Kidney capillary endothelial cell (primary cell): Measurements from ENCODE around the gene ACAN.
A peak's percentile ranks its signal among the peaks of the same experiment; 100 is the strongest.

Experiments used
- DNase-seq: peaks from one replicate; pipeline ENCODE4 v3.0.0-alpha.2; 2018; ENCODE audit warnings: low spot score

Gene ACAN

GRCh38 chr15:88878720-88879184 is 75.5 kb downstream of the ACAN start:
- DNase-seq = peak; percentile 25

GRCh38 chr15:88880944-88881740 is 77.9 kb downstream of the ACAN start:
- no peak for DNase-seq

- DNase-seq = no peak
Measured at GRCh38 chr15:88881775-88882174, 78.5 kb downstream of the ACAN start.

GRCh38 chr15:88882785-88883184 is 79.5 kb downstream of the ACAN start:
- DNase-seq = no peak

GRCh38 chr15:88887068-88887580 is 83.9 kb downstream of the ACAN start:
- DNase-seq = no peak

GRCh38 chr15:88888719-88889118 is 85.5 kb downstream of the ACAN start:
- DNase-seq = no peak

- no peak for DNase-seq
Measured at GRCh38 chr15:88890495-88890894, 87.3 kb downstream of the ACAN start.

GRCh38 chr15:88891540-88892254 is 88.5 kb downstream of the ACAN start:
- DNase-seq = no peak

- DNase-seq = no peak
Measured at GRCh38 chr15:88894348-88894818, 91.1 kb downstream of the ACAN start.

- DNase-seq = no peak
Measured at GRCh38 chr15:88894819-88895767, 91.9 kb downstream of the ACAN start, which contains the start of gene HAPLN3. HAPLN3 (minus strand) TSS chr15:88895544; CDS start chr15:88887298, 8,246 bp downstream.

GRCh38 chr15:88896333-88897033 is 93.2 kb downstream of the ACAN start:
- no peak for DNase-seq

GRCh38 chr15:88897142-88897455 is 93.9 kb downstream of the ACAN start:
- no peak for DNase-seq

GRCh38 chr15:88897456-88898194 is 94.4 kb downstream of the ACAN start:
- peak; percentile 53 for DNase-seq

- no peak for DNase-seq
Measured at GRCh38 chr15:88898736-88899135, 95.5 kb downstream of the ACAN start.

GRCh38 chr15:88899251-88899650 is 96.0 kb downstream of the ACAN start:
- no peak for DNase-seq

GRCh38 chr15:88900309-88900981 is 97.2 kb downstream of the ACAN start:
- peak; percentile 61 for DNase-seq

- DNase-seq = no peak
Measured at GRCh38 chr15:88900982-88901418, 97.8 kb downstream of the ACAN start.

GRCh38 chr15:88901508-88902220 is 98.4 kb downstream of the ACAN start:
- DNase-seq = no peak

- no peak for DNase-seq
Measured at GRCh38 chr15:88902221-88902835, 99.1 kb downstream of the ACAN start.
